Nephron progenitor cell (in vitro differentiated cells): ENCODE data around the gene TLL1.

ENCODE experiments used
- DNase-seq: peaks from one replicate; pipeline ENCODE4 v3.0.0; 2021
- H3K27ac Mint-ChIP-seq: 2 replicates; pipeline ENCODE4 v1.8.0; 2021; ENCODE audit warnings: mild to moderate bottlenecking, moderate library complexity, mixed read lengths
- H3K27me3 Mint-ChIP-seq: 2 replicates; pipeline ENCODE4 v1.8.0; 2021; ENCODE audit warnings: mild to moderate bottlenecking, low read depth, mixed read lengths; ENCODE audit not compliant: poor library complexity
- H3K36me3 Mint-ChIP-seq: 2 replicates; pipeline ENCODE4 v1.8.0; 2021; ENCODE audit warnings: low read depth, mixed read lengths
- H3K4me1 Mint-ChIP-seq: 2 replicates; pipeline ENCODE4 v1.8.0; 2021; ENCODE audit warnings: mixed read lengths
- H3K4me3 Mint-ChIP-seq: 2 replicates; pipeline ENCODE4 v1.8.0; 2021; ENCODE audit warnings: mild to moderate bottlenecking, moderate library complexity, mixed read lengths
- H3K9me3 Mint-ChIP-seq: 2 replicates; pipeline ENCODE4 v1.8.0; 2021; ENCODE audit warnings: mild to moderate bottlenecking, moderate library complexity, mixed read lengths
- CTCF ChIP-seq: fragments of 200-600 bp; sonication (generic); IDR thresholded peaks from 2 replicates; pipeline ENCODE4 v1.5.0; 2021; ENCODE audit warnings: antibody characterized with exemption

Gene TLL1

GRCh38 chr4:166042510-166043055 is 169.5 kb downstream of the TLL1 start:
- no peak overlapping the region for H3K27ac Mint-ChIP-seq
- no peak for DNase-seq
- no peaks in the 10 kb centered on the region for H3K36me3 Mint-ChIP-seq
- H3K27me3 Mint-ChIP-seq = no peaks in the 10 kb centered on the region
- H3K4me3 Mint-ChIP-seq = no peak overlapping the region
- H3K4me1 Mint-ChIP-seq = no peaks in the 10 kb centered on the region
- no peaks in the 10 kb centered on the region for H3K9me3 Mint-ChIP-seq
- no peak for TF ChIP-seq CTCF

- TF ChIP-seq CTCF = no peak
- H3K27me3 Mint-ChIP-seq = no peaks in the 10 kb centered on the region
- H3K4me1 Mint-ChIP-seq = no peaks in the 10 kb centered on the region
Observed at GRCh38 chr4:166043801-166044200, 170.8 kb downstream of the TLL1 start.

GRCh38 chr4:166044871-166045270 is 171.8 kb downstream of the TLL1 start:
- H3K4me3 Mint-ChIP-seq = no peak overlapping the region

More at GRCh38 chr4:166043801-166044200, 170.8 kb downstream of the TLL1 start:
- no peak for DNase-seq
- no peaks in the 10 kb centered on the region for H3K9me3 Mint-ChIP-seq
- H3K36me3 Mint-ChIP-seq = no peaks in the 10 kb centered on the region
- no peak overlapping the region for H3K27ac Mint-ChIP-seq
- no peak overlapping the region for H3K4me3 Mint-ChIP-seq

GRCh38 chr4:166045457-166045856 is 172.4 kb downstream of the TLL1 start:
- no peaks in the 10 kb centered on the region for H3K27me3 Mint-ChIP-seq
- no peaks in the 10 kb centered on the region for H3K9me3 Mint-ChIP-seq
- H3K27ac Mint-ChIP-seq = no peak overlapping the region
- H3K4me3 Mint-ChIP-seq = no peak overlapping the region
- no peak for DNase-seq
- H3K36me3 Mint-ChIP-seq = no peaks in the 10 kb centered on the region
- H3K4me1 Mint-ChIP-seq = no peaks in the 10 kb centered on the region
- TF ChIP-seq CTCF = no peak

More at GRCh38 chr4:166044871-166045270, 171.8 kb downstream of the TLL1 start:
- no peaks in the 10 kb centered on the region for H3K27me3 Mint-ChIP-seq
- no peaks in the 10 kb centered on the region for H3K4me1 Mint-ChIP-seq
- H3K27ac Mint-ChIP-seq = no peak overlapping the region
- no peaks in the 10 kb centered on the region for H3K36me3 Mint-ChIP-seq
- TF ChIP-seq CTCF = no peak
- no peaks in the 10 kb centered on the region for H3K9me3 Mint-ChIP-seq
- DNase-seq = no peak

- Mint-ChIP-seq H3K4me1 (no peaks in the 10 kb centered on the region), H3K27me3 (no peaks in the 10 kb centered on the region), H3K4me3 (no peak overlapping the region), H3K27ac (no peak overlapping the region), H3K9me3 (no peaks in the 10 kb centered on the region), H3K36me3 (no peaks in the 10 kb centered on the region)
- no peak for TF ChIP-seq CTCF
- no peak for DNase-seq
Observed at GRCh38 chr4:166049036-166049435, 176.0 kb downstream of the TLL1 start.

- Mint-ChIP-seq H3K4me3 (no peak overlapping the region), H3K36me3 (no peaks in the 10 kb centered on the region), H3K27me3 (no peaks in the 10 kb centered on the region), H3K4me1 (no peaks in the 10 kb centered on the region), H3K27ac (no peak overlapping the region), H3K9me3 (peaks cover 6% of the 10 kb centered on the region)
- no peak for DNase-seq
- TF ChIP-seq CTCF = no peak
Observed at GRCh38 chr4:166064721-166065120, 191.7 kb downstream of the TLL1 start.
